MCF 10A (cell line): ENCODE data around the gene ACAD11. TPM values are rescaled to one million over a fixed set of nuclear protein-coding genes. Genes with fewer than 3 reads are reported as not detected.

Experiments used
- BruUV-seq: library from RNA; stranded (reverse); fragments of 400-500 nt; replicated peaks from 2 replicates; lab custom pipeline; 2021; lab: Mats Ljungman, UMichigan
- CTCF ChIA-PET: fragments of 300-600 bp; sonication (Branson Sonifier 250); formaldehyde crosslinking; extraction: SDS; loops from one replicate; lab custom pipeline; 2021; ENCODE audit warnings: antibody characterized with exemption, inconsistent platforms; lab: Yijun Ruan, JAX
- POLR2A ChIA-PET: fragments of 300-600, 350-650 bp; sonication (Branson Sonifier 250); formaldehyde crosslinking; extraction: SDS; loops from one replicate; lab custom pipeline; 2020; ENCODE audit warnings: antibody characterized with exemption, inconsistent platforms; lab: Yijun Ruan, JAX
- DNase-seq: peaks from one replicate; pipeline ENCODE4 v3.0.0-alpha.2; 2018; ENCODE audit not compliant: unreplicated experiment
- H3K27ac Mint-ChIP-seq: one replicate; pipeline ENCODE4 v1.8.0; 2022; ENCODE audit warnings: mild to moderate bottlenecking, low read depth, mixed read lengths; ENCODE audit not compliant: unreplicated experiment
- H3K27me3 Mint-ChIP-seq: one replicate; pipeline ENCODE4 v1.8.0; 2022; ENCODE audit warnings: mixed read lengths; ENCODE audit not compliant: insufficient read depth, unreplicated experiment
- H3K36me3 Mint-ChIP-seq: one replicate; pipeline ENCODE4 v1.8.0; 2022; ENCODE audit warnings: mild to moderate bottlenecking, moderate library complexity, mixed read lengths; ENCODE audit not compliant: insufficient read depth, unreplicated experiment
- H3K4me1 Mint-ChIP-seq: one replicate; pipeline ENCODE4 v1.8.0; 2022; ENCODE audit warnings: mixed read lengths; ENCODE audit not compliant: insufficient read depth, unreplicated experiment
- H3K4me3 Mint-ChIP-seq: one replicate; pipeline ENCODE4 v1.8.0; 2022; ENCODE audit warnings: mild to moderate bottlenecking, moderate library complexity, mixed read lengths; ENCODE audit not compliant: unreplicated experiment
- H3K9me3 Mint-ChIP-seq: one replicate; pipeline ENCODE4 v1.8.0; 2022; ENCODE audit warnings: mixed read lengths; ENCODE audit not compliant: unreplicated experiment
- intact Hi-C: fragments of 100-400 bp; cut with micrococcal nuclease; formaldehyde crosslinking; loops from 2 replicates; pipeline ENCODE4 v1.14.1; 2022
- total RNA-seq: library from RNA; stranded (reverse); gene quantifications from 2 replicates; pipeline ENCODE4 v1.2.3, GENCODE V29; 2022
- TF ChIP-seq, protein P1 (sequence below): fragments of 200-600 bp; IDR thresholded peaks from one replicate; pipeline ENCODE4 v1.8.0; 2022; ENCODE audit warnings: antibody characterized with exemption, mild to moderate bottlenecking; ENCODE audit not compliant: unreplicated experiment

Gene ACAD11
- total RNA-seq, 1 experiment from 2014 or later: 30.9 TPM

DNA sequence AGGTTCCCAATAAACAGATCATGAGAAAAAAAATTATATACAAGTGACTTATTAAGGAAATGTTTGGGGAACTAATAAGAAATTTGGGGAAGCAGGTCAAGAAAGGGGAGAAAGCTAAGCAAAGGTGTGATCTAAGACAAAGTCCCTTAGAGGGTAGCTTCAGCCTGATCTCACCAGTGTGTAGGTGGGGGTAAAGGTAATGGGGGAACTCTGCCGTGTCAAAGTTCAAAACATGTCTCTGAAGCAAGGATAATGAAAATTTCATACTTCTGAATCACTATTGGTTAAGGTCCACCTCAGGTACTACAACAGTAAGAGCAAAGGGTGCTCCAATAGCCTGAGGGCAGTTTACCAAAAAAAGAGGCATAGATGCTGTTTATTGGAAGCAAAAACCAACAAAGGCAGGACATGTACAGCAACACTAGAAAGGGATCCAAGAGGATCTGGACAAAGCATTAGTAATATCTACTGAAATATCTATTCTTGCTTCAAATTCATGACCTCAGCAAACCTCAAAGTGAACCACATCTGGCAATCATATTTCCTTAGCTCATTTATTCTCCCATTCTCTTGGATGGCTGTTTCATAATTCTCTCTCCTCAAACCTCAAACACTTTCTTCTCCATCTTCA, 6.9 kb downstream of the ACAD11 start:
- no peak for DNase-seq
- Mint-ChIP-seq H3K27ac (no peak overlapping the region), H3K36me3 (no peaks in the 10 kb centered on the region), H3K4me1 (peaks cover 4% of the 10 kb centered on the region), H3K4me3 (no peak overlapping the region), H3K27me3 (no peaks in the 10 kb centered on the region), H3K9me3 (no peaks in the 10 kb centered on the region)
- ChIA-PET POLR2A (interaction anchor here (0.7 to 1.7 kb wide), 4 partner anchors 10 to 234 kb away, joined by 3 to 4 read pairs (median 4); no protein-coding TSS in a partner anchor), CTCF (interaction anchor here (0.6 to 1.4 kb wide), 5 partner anchors 10 to 301 kb away, joined by 3 to 15 read pairs (median 3); no protein-coding TSS in a partner anchor)
- intact Hi-C loops: no loop called here
- BruUV-seq: no TSS peak
- TF ChIP-seq, protein P1, sequence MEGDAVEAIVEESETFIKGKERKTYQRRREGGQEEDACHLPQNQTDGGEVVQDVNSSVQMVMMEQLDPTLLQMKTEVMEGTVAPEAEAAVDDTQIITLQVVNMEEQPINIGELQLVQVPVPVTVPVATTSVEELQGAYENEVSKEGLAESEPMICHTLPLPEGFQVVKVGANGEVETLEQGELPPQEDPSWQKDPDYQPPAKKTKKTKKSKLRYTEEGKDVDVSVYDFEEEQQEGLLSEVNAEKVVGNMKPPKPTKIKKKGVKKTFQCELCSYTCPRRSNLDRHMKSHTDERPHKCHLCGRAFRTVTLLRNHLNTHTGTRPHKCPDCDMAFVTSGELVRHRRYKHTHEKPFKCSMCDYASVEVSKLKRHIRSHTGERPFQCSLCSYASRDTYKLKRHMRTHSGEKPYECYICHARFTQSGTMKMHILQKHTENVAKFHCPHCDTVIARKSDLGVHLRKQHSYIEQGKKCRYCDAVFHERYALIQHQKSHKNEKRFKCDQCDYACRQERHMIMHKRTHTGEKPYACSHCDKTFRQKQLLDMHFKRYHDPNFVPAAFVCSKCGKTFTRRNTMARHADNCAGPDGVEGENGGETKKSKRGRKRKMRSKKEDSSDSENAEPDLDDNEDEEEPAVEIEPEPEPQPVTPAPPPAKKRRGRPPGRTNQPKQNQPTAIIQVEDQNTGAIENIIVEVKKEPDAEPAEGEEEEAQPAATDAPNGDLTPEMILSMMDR: no peak

DNA sequence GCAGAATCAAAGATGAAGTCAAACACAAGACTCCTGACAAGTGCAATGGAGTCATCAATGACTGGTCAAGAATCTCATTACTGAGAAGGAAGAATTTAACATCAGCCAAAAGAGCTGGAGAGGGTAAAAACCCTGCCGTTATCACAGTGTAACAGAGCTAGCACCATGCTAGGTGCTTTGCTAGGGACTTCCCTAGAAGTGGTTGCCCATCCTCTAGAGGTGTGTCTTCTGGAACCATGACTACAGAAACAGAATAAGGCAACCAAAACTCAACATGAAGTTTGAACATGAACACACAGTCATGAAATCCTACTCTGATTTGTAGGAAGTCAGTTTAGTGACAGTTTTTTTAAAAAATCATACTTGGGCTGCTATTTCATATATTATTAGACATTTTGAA, 9.5 kb downstream of the ACAD11 start:
- DNase-seq: no peak
- BruUV-seq: no TSS peak
- intact Hi-C loops: no loop called here
- TF ChIP-seq, protein P1: no peak
- no peaks in the 10 kb centered on the region for H3K9me3 Mint-ChIP-seq
- no peak overlapping the region for H3K4me3 Mint-ChIP-seq
- CTCF ChIA-PET: interaction anchor here (1.1 kb wide), 1 partner anchor 9 kb away, joined by 8 read pairs; no protein-coding TSS in a partner anchor
- no peaks in the 10 kb centered on the region for H3K36me3 Mint-ChIP-seq
- no peaks in the 10 kb centered on the region for H3K27me3 Mint-ChIP-seq
- H3K27ac Mint-ChIP-seq: no peak overlapping the region
- POLR2A ChIA-PET: no interaction called here
- H3K4me1 Mint-ChIP-seq: peaks cover under 1% of the 10 kb centered on the region

GRCh38 chr3:132645058-132645457, 14.6 kb downstream of the ACAD11 start:
- Mint-ChIP-seq H3K27me3 (no peaks in the 10 kb centered on the region), H3K36me3 (peaks cover 6% of the 10 kb centered on the region), H3K4me3 (no peak overlapping the region), H3K4me1 (peaks cover 6% of the 10 kb centered on the region), H3K27ac (no peak overlapping the region), H3K9me3 (no peaks in the 10 kb centered on the region)
- POLR2A ChIA-PET: interaction anchor here (0.8 to 1.0 kb wide), 3 partner anchors 9 to 16 kb away, joined by 3 to 6 read pairs (median 3); partner anchors contain the start of gene UBA5
- BruUV-seq: no TSS peak
- TF ChIP-seq, protein P1: no peak
- DNase-seq: no peak
- CTCF ChIA-PET: interaction anchor here (0.8 to 4.6 kb wide), 2 partner anchors 109 to 296 kb away, joined by 5 to 60 read pairs; no protein-coding TSS in a partner anchor
- intact Hi-C loops: no loop called here

DNA sequence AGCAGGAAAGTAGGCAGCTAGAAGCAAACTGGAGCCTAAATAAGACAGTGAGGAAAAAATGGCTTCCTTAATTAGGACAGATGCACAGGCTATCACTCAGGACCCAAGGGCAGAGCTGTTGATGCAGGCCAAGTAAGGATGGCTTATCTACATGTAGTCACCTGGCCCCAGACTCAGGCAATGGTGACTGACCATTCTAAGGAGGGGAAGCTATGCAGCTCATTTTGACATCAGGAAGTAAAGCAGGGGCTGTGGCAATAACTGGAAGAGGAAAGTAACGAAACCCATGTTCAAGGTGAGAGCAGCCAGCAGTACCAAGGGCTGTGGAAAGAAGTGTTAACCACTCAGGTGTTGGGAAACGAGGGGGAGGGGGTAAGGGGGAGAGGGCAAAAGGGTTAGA, 16.2 kb downstream of the ACAD11 start:
- H3K4me1 Mint-ChIP-seq: peaks cover 6% of the 10 kb centered on the region
- ChIA-PET POLR2A (interaction anchor here (0.7 to 2.3 kb wide), 3 partner anchors 74 to 107 kb away, joined by 4 to 9 read pairs (median 4); no protein-coding TSS in a partner anchor), CTCF (interaction anchor here (0.6 to 6.8 kb wide), 24 partner anchors 10 to 296 kb away, joined by 3 to 284 read pairs (median 6); partner anchors contain the start of genes ACAD11 and UBA5)
- H3K27ac Mint-ChIP-seq: no peak overlapping the region
- no peak overlapping the region for H3K4me3 Mint-ChIP-seq
- H3K36me3 Mint-ChIP-seq: peaks cover 14% of the 10 kb centered on the region
- TF ChIP-seq, protein P1: no peak
- intact Hi-C loops: loop anchor here (2.0 to 5.0 kb wide), 2 partner anchors 226 to 291 kb away; partner anchors contain the start of gene DNAJC13
- H3K27me3 Mint-ChIP-seq: no peaks in the 10 kb centered on the region
- BruUV-seq: no TSS peak
- H3K9me3 Mint-ChIP-seq: no peaks in the 10 kb centered on the region
- DNase-seq: no peak
